HG03457 (cell line): Measurements from ENCODE around the gene MLX.
A peak's percentile ranks its signal among the peaks of the same experiment; 100 is the strongest.
"Not testable (repeated sequence)": the region's sequence is repeated elsewhere in the genome, so short reads cannot be mapped to it uniquely, and the experiment has no call there.

ENCODE experiments used
- ATAC-seq: cut with Tn5 transposase; IDR thresholded peaks from one replicate; pipeline ENCODE4 v1.9.1; 2021; ENCODE audit warnings: moderate number of reproducible peaks; ENCODE audit not compliant: unreplicated experiment

MLX gene

GRCh38 chr17:42577532-42578281 lies 10.8 kb downstream of the MLX start, which contains the start of gene PSMC3IP:
PSMC3IP (minus strand) TSS chr17:42577729; CDS start chr17:42577686, 43 bp downstream.
- ATAC-seq = peak; percentile 46

DNA sequence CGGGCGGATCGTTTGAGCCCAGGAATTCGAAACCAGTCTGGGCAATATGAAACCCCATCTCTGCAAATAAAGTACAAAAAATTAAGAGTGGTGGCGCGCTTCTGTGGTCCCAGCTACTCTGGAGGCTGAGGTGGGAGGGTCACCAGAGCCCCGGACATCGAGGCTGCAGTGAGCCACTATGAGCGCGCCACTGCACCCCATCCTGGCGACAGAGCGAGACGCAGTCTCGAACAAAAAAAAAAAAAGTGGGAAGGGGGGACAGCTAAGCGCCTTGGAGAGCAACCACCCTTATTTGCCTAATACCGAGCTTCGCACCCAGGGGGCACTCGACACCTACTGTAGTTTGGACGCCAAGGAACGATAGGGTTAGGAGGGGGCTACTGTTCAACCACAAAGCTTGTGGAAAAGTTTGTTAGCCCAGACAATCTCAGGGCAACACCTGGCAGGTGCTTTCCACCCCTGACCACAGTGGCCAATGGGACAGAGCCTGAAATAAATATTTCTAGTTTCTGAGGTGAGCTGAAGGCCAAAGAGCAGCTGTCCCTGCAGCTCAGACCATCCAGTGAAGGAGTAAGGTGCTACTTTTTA lies 11.5 kb downstream of the MLX start:
- peak; percentile 44 for ATAC-seq

DNA sequence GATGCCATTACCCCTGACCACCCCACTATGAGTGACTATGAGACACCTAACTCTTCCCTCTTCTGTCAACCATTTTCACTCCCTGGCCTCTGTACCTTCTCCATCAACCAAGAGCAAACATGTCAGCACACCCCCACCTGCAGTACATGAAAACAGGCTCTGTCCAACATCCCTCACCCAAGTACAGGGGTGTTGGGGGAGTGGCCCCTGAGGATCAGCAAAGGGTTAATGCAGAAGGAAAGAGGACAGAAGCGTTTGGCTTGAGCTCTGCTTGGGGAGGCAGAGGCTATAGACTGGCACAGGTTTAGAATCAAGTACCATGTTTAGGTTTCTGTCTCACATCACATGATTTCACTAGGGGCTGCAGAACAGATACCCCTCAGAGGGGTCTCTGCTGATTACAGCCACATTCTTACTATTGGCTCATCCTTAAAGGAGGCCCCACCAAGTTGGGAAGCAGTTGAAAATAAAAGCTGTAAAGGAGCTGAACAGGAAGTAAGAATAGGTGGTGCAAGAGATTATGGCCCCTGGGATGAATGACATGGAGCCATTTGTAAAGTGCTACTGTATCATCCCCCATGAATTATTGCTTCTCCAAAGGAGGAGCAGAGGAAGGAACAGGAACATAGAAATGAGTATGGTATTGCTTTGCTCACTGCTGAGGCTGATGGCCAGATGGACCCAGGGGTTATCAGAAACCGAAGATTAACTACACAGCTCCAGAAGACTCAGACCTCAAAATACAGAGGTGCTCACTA lies 13.1 kb downstream of the MLX start:
- ATAC-seq = no peak

GRCh38 chr17:42581744-42582270 lies 14.9 kb downstream of the MLX start:
- ATAC-seq = no peak

DNA sequence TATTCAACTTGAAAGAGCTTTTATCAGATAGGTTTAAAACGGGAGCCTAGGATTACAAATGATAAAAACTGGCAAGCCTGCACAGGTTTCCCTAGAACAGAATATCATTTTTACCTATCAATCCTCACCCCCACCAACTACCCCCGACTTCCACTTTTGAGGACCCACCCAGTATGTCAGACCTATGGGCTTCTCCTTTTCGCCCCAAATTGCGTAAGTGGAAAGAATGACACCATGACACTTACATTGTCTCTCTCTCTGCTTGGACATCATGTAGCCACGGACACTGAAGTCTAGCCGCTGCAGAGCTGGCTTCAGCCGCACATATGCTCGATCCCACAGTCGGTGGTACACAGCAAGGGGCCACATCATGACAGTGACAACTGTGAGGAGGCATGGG lies 18.0 kb downstream of the MLX start:
- no peak for ATAC-seq

- no peak for ATAC-seq
Measured at GRCh38 chr17:42585353-42585752, 18.5 kb downstream of the MLX start.

GRCh38 chr17:42586514-42587230 lies 19.8 kb downstream of the MLX start:
- no peak for ATAC-seq

DNA sequence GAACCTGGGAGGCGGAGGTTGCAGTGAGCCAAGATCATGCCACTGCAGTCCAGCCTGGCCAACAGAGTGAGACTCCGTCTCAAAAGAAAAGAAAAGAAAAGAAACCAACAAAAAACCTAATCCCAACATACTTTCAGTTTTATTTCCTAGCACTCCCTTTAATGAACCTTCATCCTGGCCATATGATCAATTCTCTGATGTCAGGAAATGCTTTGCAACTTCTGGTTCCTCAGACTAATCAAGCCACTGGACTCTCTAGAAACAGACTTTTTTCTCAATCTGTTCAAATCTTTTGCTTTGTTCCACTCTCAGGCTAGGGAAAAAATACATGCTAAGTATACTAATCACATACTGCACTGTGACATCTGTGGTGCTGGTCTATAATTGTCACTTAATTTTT lies 24.0 kb downstream of the MLX start:
- no peak for ATAC-seq

DNA sequence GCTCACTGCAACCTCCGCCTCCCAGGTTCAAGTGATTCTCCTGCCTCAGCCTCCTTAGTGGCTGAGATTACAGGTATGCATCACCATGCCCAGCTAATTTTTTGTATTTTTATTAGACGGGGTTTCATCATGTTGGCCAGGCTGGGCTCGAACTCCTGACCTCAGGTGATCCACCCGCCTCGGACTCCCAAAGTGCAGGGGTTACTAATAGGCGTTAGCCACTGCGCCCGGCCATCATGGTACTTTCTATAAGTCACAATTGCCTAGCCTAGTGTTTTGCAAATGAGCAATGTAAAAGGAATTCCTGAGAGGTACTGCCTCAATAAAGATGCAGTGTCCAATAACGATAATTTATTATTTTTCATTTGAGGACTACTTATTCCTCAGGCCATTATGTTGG lies 24.5 kb downstream of the MLX start:
- ATAC-seq = no peak

DNA sequence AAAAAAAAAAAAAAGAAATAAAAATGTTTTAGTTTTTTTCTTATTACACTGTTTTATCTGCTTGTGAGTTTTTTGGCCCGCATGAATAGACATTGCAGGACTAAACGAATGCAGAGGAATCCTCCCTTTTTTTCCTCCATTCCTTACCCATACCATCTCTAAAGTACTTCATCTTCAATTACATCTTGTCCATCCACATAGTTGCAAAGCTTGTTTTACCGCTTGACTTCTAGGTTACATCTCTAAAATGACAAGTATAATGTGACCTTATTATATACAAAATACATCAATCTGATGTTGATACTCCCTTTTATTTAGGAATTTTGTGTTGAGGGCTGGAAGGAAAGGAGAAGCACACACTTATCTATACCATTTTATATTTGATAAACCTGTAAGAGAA lies 29.5 kb downstream of the MLX start:
- no peak for ATAC-seq

DNA sequence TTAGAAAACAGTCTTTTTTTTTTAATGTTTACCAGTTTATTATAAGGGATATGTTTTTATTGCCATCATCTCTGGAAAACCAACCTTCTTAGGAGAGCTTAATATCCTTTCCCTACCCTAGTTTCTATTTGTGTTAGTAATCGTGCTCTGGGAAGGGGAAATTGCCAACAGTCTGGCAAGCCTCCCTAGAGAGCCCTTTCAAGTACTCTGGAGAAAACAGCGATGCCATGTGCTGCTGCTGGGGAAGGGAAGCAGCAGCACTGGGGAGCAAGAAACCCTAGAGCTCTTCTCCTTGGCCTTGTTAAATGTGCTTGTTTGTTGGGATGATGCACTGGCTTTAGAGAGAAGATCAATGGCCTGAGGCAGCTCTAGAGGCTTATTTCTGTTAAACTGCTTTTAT lies 32.0 kb downstream of the MLX start:
- ATAC-seq = no peak

DNA sequence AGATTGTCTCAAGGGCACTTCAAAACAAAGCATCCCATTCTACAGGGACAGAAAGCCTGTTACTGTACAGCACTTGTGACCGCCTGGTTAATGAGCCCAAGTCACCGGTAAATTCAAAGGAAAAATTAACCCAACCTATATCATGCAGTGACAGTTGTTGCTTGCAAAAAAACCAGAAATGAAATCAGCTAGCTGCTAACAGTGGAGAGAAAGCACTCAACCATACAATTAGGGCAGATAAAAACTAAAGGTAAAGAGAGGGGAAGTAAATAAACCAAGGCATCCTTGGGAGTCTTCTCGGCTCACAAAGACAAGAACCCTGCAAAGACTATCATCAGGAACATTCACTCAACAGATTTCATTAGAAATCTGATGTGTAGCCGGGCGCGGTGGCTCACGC lies 36.4 kb downstream of the MLX start:
- ATAC-seq = no peak

GRCh38 chr17:42607769-42608168 lies 40.9 kb downstream of the MLX start:
- ATAC-seq = no peak

DNA sequence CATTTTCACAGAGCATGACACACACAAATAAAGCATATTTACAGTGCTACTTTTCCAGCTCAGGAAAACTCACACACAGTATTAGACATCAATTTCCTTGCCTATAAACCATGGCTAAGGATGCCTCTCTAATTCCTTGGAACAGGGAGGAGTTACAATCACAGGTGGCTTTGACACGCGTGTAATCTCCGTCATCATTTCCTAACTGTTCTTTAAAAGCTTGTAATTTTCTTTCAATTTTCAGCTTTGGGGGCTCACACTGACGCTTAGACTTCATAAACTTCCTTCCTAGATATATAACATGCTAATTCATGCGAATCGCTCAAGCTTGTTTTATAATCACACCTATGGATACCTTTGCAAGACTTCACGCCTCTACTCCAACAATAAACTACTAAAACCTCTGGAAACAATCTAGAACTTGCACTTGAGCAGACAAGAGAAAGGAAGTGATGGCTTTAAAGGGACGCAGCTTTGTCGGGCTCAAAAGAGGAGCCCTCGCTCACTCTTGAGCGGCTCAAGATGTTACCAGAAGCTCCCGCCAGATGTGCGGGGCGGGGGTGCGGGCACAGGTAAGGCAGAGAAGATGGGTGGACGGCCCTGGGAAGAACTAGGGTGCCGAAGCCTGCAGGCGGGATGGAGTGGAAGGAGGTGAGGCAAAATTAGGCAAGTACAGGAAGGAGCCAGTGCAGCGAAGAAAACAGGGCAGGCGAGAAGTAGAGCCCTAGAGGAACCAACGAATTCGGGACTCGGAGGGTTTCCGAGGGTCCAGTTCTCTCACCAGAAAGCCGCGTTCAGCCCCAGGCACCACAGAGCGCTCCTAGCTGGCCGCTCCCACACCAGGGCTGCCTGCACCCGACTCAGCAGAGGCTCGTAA lies 41.6 kb downstream of the MLX start:
- ATAC-seq = peak; percentile 28

GRCh38 chr17:42609182-42609813 lies 42.4 kb downstream of the MLX start, which contains the start of the genes RETREG3 and TUBG1:
RETREG3 (minus strand) TSS chr17:42609374; CDS start chr17:42609324, 50 bp downstream.
TUBG1 (plus strand) TSS chr17:42609683; CDS start chr17:42609738, 55 bp downstream.
- ATAC-seq = peak; percentile 65

DNA sequence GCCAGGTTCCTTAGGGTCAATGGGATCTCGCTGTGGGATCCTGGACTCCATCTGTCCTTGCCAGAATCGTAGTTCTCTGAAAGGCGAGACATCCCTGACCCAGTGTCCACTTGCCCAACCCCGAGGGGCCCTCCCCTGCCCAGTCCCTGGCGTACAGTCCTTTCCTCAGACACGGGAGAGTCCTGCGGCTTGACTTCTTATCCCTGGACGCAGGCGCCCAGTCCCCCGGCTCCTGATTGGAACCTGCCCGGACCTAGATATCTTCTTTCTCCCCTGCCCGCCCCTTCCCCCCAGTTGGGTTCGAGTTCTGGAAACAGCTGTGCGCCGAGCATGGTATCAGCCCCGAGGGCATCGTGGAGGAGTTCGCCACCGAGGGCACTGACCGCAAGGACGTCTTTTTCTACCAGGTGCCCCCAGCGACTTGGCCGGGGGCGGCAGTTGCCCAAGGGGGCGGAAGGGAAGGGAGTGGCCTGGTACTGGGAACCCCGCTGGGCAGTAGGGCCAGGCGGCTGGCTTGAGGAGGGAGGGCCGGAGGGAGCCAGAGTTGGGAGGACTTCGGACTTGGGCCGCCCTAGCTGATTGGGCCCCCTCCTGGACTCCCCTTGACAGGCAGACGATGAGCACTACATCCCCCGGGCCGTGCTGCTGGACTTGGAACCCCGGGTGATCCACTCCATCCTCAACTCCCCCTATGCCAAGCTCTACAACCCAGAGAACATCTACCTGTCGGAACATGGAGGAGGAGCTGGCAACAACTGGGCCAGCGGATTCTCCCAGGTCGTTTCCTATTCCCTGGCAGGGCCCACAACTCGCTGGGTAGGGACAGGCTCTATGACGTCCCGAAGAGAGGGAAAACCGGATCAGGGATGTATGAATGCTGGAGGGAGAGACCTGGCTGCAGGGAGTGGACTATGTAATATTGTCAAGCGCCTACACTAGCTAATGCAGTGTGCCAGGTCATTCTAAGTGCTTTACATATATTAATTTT lies 43.2 kb downstream of the MLX start:
- not testable (repeated sequence) for ATAC-seq

- no peak for ATAC-seq
Measured at GRCh38 chr17:42612013-42612412, 45.1 kb downstream of the MLX start.

DNA sequence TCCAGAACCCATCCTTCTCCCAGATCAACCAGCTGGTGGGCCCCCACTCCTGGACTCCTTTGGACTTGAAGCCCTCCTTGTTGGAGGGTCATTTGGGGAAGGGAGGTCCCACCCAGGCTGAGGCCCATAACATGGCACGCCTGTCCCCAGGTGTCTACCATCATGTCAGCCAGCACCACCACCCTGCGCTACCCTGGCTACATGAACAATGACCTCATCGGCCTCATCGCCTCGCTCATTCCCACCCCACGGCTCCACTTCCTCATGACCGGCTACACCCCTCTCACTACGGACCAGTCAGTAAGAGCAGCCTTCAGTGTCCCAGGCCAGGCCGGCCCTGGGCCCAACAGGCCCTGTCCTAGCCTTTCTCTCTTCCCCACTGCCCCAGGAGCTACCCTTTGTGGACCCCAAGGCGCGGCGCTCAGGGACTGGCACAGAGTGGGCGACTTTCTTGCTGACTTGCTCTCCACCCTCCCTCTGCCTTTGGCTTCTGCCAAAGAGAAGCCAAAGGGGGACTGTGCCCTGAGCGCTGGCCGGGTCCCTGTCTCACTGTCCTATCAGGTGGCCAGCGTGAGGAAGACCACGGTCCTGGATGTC lies 46.9 kb downstream of the MLX start:
- ATAC-seq = no peak
